HepG2 (cell line): ENCODE results near the gene TVP23C. TPM values are rescaled to one million over a fixed set of nuclear protein-coding genes. Genes with fewer than 3 reads are reported as not detected.
A peak's percentile ranks its signal among the peaks of the same experiment; 100 is the strongest.
"Not testable (repeated sequence)": the region's sequence is repeated elsewhere in the genome, so short reads cannot be mapped to it uniquely, and the experiment has no call there.

Experiments used
- ATF7-NPFF ChIP-seq: sonication (generic); formaldehyde crosslinking; IDR thresholded peaks from 2 replicates; pipeline ENCODE4 v1.8.1; 2023; ENCODE audit warnings: mild to moderate bottlenecking, low read depth, missing genetic modification reagents, moderate library complexity
- FOSL2 ChIP-seq: sonication (generic); formaldehyde crosslinking; IDR thresholded peaks from 2 replicates; pipeline ENCODE4 v1.4.0; 2020; ENCODE audit warnings: missing genetic modification reagents
- GABPA ChIP-seq, 2 experiments: IDR thresholded peaks; 2 replicates each; pipeline ENCODE4 v1.6.1; 2011 to 2016; ENCODE audit warnings: low read depth in 2 of 2, low read length in 1 of 2, missing biosample characterization in 1 of 2, missing genetic modification characterization in 1 of 2
- HDAC2 ChIP-seq: sonication (generic); formaldehyde crosslinking; IDR thresholded peaks from 2 replicates; pipeline ENCODE4 v1.4.0; 2020; ENCODE audit warnings: missing genetic modification reagents
- KMT2B ChIP-seq: IDR thresholded peaks from 2 replicates; pipeline ENCODE4 v1.6.1; 2016; ENCODE audit warnings: missing genetic modification reagents, missing compliant biosample characterization
- MAZ ChIP-seq, 2 experiments: sonication (generic) in 1 of 2; formaldehyde crosslinking in 1 of 2; IDR thresholded peaks; 2 replicates each; pipeline versions ENCODE4 v1.5.0 to v1.6.1; 2012 to 2020; ENCODE audit warnings: low read depth in 2 of 2, mild to moderate bottlenecking in 2 of 2, borderline replicate concordance in 1 of 2, improper control_type of control experiment in 1 of 2, low read length in 1 of 2, missing genetic modification reagents in 1 of 2, moderate library complexity in 1 of 2
- NONO ChIP-seq, 2 experiments: fragments of 450-650 bp in 1 of 2; sonication (generic) in 1 of 2; formaldehyde crosslinking in 1 of 2; IDR thresholded peaks in 1 of 2; conservative IDR thresholded peaks in 1 of 2; 2 replicates each; pipeline versions ENCODE4 v1.6.1 to v1.8.0; 2017 to 2022; ENCODE audit warnings: mild to moderate bottlenecking in 1 of 2, missing genetic modification reagents in 1 of 2, moderate library complexity in 1 of 2
- PHF20 ChIP-seq: sonication (generic); formaldehyde crosslinking; IDR thresholded peaks from 2 replicates; pipeline ENCODE4 v1.5.0; 2020; ENCODE audit warnings: mild to moderate bottlenecking, missing genetic modification reagents
- RXRA ChIP-seq: sonication (generic); formaldehyde crosslinking; IDR thresholded peaks from 2 replicates; pipeline ENCODE4 v1.5.1; 2020; ENCODE audit warnings: missing genetic modification reagents
- ZKSCAN5 ChIP-seq: sonication (generic); formaldehyde crosslinking; IDR thresholded peaks from 2 replicates; pipeline ENCODE4 v1.5.1; 2020; ENCODE audit warnings: mild to moderate bottlenecking, missing genetic modification reagents
- ZNF124 ChIP-seq: sonication (generic); formaldehyde crosslinking; IDR thresholded peaks from 2 replicates; pipeline ENCODE4 v1.4.0; 2020; ENCODE audit warnings: missing genetic modification reagents
- ZNF350 ChIP-seq: sonication (generic); formaldehyde crosslinking; IDR thresholded peaks from 2 replicates; pipeline ENCODE4 v1.4.0; 2020; ENCODE audit warnings: mild to moderate bottlenecking, low read depth, missing genetic modification reagents, borderline replicate concordance
- ZNF430 ChIP-seq: sonication (generic); formaldehyde crosslinking; IDR thresholded peaks from 2 replicates; pipeline ENCODE4 v1.9.0; 2021; ENCODE audit warnings: mild to moderate bottlenecking, missing genetic modification reagents
- ZNF580 ChIP-seq: IDR thresholded peaks from 2 replicates; pipeline ENCODE4 v1.6.1; 2016; ENCODE audit warnings: low read depth, borderline replicate concordance
- ZNF691 ChIP-seq: sonication (generic); formaldehyde crosslinking; IDR thresholded peaks from 2 replicates; pipeline ENCODE4 v1.4.0; 2020; ENCODE audit warnings: missing genetic modification reagents, low read depth, mild to moderate bottlenecking, borderline replicate concordance
- ZNF782 ChIP-seq: sonication (generic); formaldehyde crosslinking; IDR thresholded peaks from 2 replicates; pipeline ENCODE4 v1.4.0; 2020; ENCODE audit warnings: missing genetic modification reagents, mild to moderate bottlenecking, borderline replicate concordance
- polyA plus RNA-seq, 8 experiments: library from polyadenylated mRNA; depleted of rRNA in 3 of 8; stranded (reverse) in 7 of 8; unstranded in 1 of 8; fragments of >200 nt; fragmentation: Illumina TruSeq in 4 of 8; extraction: Trizol in 4 of 8; gene quantifications; 2 replicates each; pipeline versions ENCODE4 v1.2.1 to v1.2.3, GENCODE V29; 2011 to 2016; ENCODE audit warnings: low read depth in 4 of 8, missing spikeins in 1 of 8, mixed read lengths in 1 of 8; ENCODE audit not compliant: insufficient read depth in 1 of 8
- total RNA-seq, 5 experiments: library from RNA; depleted of rRNA; stranded (reverse); fragments of >200 nt; fragmentation: Illumina TruSeq; extraction: Trizol; gene quantifications; 2 replicates each; pipeline ENCODE4 v1.2.3, GENCODE V29; 2016; ENCODE audit warnings: low read depth in 1 of 5
- TF ChIP-seq, protein P1 (sequence below): sonication (generic); formaldehyde crosslinking; IDR thresholded peaks from 2 replicates; pipeline ENCODE4 v1.8.0; 2022; ENCODE audit warnings: missing genetic modification reagents, mild to moderate bottlenecking, inconsistent platforms, borderline replicate concordance
- TF ChIP-seq, protein P2 (sequence below): IDR thresholded peaks from 2 replicates; pipeline ENCODE4 v1.6.1; 2012; ENCODE audit warnings: inconsistent platforms
- TF ChIP-seq, protein P3 (sequence below): sonication (generic); formaldehyde crosslinking; IDR thresholded peaks from 2 replicates; pipeline ENCODE4 v1.8.1; 2022; ENCODE audit warnings: low read depth, mild to moderate bottlenecking, missing genetic modification reagents

The TVP23C gene
- total and polyA plus RNA-seq, 2 of the 13 experiments (the other 11 are each of a cell fraction or from before 2014, with no cell fraction given) = 10.4 to 28.2 TPM

- TF ChIP-seq, protein P1, sequence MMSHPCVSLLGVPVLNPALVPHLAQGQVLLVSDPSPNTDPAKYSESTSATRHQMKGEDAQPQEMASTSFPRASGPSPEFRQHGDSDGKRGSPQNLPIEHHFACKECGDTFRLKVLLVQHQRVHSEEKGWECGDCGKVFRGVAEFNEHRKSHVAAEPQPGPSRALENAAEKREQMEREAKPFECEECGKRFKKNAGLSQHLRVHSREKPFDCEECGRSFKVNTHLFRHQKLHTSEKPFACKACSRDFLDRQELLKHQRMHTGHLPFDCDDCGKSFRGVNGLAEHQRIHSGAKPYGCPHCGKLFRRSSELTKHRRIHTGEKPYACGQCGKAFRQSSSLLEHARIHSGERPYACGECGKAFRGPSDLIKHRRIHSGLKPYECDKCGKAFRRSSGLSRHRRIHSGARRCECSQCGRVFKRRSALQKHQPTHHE (CRISPR knock-in tag) = 0 out of 2 replicates have a peak, but pooled peaks have one; percentile 60
- TF ChIP-seq ATF7-NPFF (CRISPR knock-in tag) (peak; percentile 71; the same call in 1 of the 2 replicates), ZKSCAN5 (CRISPR knock-in tag) (0 out of 2 replicates have a peak, but pooled peaks have one; percentile 34), PHF20 (CRISPR knock-in tag) (0 out of 2 replicates have a peak, but pooled peaks have one; percentile 36), ZNF782 (CRISPR knock-in tag) (peak; percentile 34; the same call in 1 of the 2 replicates), ZNF430 (0 out of 2 replicates have a peak, but pooled peaks have one; percentile 21), ZNF124 (CRISPR knock-in tag) (0 out of 2 replicates have a peak, but pooled peaks have one; percentile 49), ZNF691 (peak; percentile 69; the same call in 1 of the 2 replicates), ZNF350 (peak; percentile 36; the same call in 1 of the 2 replicates), RXRA (CRISPR knock-in tag) (peak; percentile 51; the same call in 1 of the 2 replicates), NONO (CRISPR knock-in tag; conservative IDR thresholded peaks at IDR 0.05) (peak; percentile 77), ZNF580 (peak; percentile 61; the same call in 1 of the 2 replicates), HDAC2 (peak; percentile 34; the same call in 1 of the 2 replicates), FOSL2 (CRISPR knock-in tag) (peak; percentile 43; the same call in 1 of the 2 replicates), GABPA (CRISPR knock-in tag; IDR thresholded peaks at IDR 0.05; ENCODE audit: low read depth) (peak; percentile 53), KMT2B (CRISPR knock-in tag) (peak; percentile 56; the same call in 1 of the 2 replicates), MAZ (IDR thresholded peaks at IDR 0.05; ENCODE audit: borderline replicate concordance, low read depth, low read length) (peak; percentile 26; the same call in 1 of the 2 replicates), MAZ (CRISPR knock-in tag; IDR thresholded peaks at IDR 0.05; ENCODE audit: low read depth) (peak; percentile 45; the same call in 1 of the 2 replicates)
- TF ChIP-seq, protein P2, sequence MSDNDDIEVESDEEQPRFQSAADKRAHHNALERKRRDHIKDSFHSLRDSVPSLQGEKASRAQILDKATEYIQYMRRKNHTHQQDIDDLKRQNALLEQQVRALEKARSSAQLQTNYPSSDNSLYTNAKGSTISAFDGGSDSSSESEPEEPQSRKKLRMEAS = peak; percentile 56; the same call in 1 of the 2 replicates
- not testable (repeated sequence) for TF ChIP-seq NONO (IDR thresholded peaks at IDR 0.05); GABPA (IDR thresholded peaks at IDR 0.05; ENCODE audit: low read depth, low read length)
- TF ChIP-seq, protein P3, sequence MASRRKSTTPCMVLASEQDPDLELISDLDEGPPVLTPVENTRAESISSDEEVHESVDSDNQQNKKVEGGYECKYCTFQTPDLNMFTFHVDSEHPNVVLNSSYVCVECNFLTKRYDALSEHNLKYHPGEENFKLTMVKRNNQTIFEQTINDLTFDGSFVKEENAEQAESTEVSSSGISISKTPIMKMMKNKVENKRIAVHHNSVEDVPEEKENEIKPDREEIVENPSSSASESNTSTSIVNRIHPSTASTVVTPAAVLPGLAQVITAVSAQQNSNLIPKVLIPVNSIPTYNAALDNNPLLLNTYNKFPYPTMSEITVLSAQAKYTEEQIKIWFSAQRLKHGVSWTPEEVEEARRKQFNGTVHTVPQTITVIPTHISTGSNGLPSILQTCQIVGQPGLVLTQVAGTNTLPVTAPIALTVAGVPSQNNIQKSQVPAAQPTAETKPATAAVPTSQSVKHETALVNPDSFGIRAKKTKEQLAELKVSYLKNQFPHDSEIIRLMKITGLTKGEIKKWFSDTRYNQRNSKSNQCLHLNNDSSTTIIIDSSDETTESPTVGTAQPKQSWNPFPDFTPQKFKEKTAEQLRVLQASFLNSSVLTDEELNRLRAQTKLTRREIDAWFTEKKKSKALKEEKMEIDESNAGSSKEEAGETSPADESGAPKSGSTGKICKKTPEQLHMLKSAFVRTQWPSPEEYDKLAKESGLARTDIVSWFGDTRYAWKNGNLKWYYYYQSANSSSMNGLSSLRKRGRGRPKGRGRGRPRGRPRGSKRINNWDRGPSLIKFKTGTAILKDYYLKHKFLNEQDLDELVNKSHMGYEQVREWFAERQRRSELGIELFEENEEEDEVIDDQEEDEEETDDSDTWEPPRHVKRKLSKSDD (CRISPR knock-in tag) = peak; percentile 91
Observed at GRCh38 chr17:15563375-15563857, at the start of gene TVP23C (continued).
